Upper lobe of left lung (tissue), 6 donors: ENCODE data around the gene ZNF169. TPM values are rescaled to one million over a fixed set of nuclear protein-coding genes. Genes with fewer than 3 reads are reported as not detected.
A peak's percentile ranks its signal among the peaks of the same experiment; 100 is the strongest.
"Not testable (repeated sequence)": the region's sequence is repeated elsewhere in the genome, so short reads cannot be mapped to it uniquely, and the experiment has no call there.

Source experiments
- ATAC-seq, 2 donors: fragments of 200-7000 bp; cut with Tn5 transposase; one replicate each; pipeline ENCODE4 v1.9.1; 2022; ENCODE audit warnings: mild to moderate bottlenecking in 2 of 2, moderate library complexity in 2 of 2; ENCODE audit not compliant: low FRiP score in 2 of 2
- DNase-seq, 2 donors: peaks; one replicate each; pipeline ENCODE4 v3.0.0-alpha.2; 2019 to 2020
- H3K27ac ChIP-seq, 4 donors: fragments of 200-600 bp; sonication (generic); one replicate each; pipeline ENCODE4 v1.5.1; 2016 to 2019
- H3K27me3 ChIP-seq, 4 donors: fragments of 200-600 bp; sonication (generic); one replicate each; pipeline ENCODE4 v1.5.1; 2017 to 2019
- H3K36me3 ChIP-seq, 4 donors: fragments of 200-600 bp; sonication (generic); one replicate each; pipeline ENCODE4 v1.5.1; 2016 to 2019
- H3K4me1 ChIP-seq, 4 donors: fragments of 200-600 bp; sonication (generic); one replicate each; pipeline ENCODE4 v1.5.1; 2018 to 2019
- H3K4me3 ChIP-seq, 4 donors: fragments of 200-600 bp; sonication (generic); one replicate each; pipeline ENCODE4 v1.5.1; 2017 to 2019; ENCODE audit warnings: mild to moderate bottlenecking in 2 of 4, moderate library complexity in 1 of 4
- H3K9me3 ChIP-seq, 4 donors: fragments of 200-600 bp; sonication (generic); one replicate each; pipeline ENCODE4 v1.5.1; 2018 to 2019
- EP300 ChIP-seq, 4 donors: sonication (generic); formaldehyde crosslinking; IDR thresholded peaks; one replicate each; pipeline ENCODE4 v1.5.1; 2017; ENCODE audit warnings: antibody characterized with exemption in 4 of 4, control low read depth in 2 of 4
- POLR2A ChIP-seq, 4 donors: fragments of 450-650 bp; IDR thresholded peaks; one replicate each; pipeline ENCODE4 v1.5.1; 2016 to 2017; ENCODE audit warnings: antibody characterized with exemption in 4 of 4, mild to moderate bottlenecking in 2 of 4
- POLR2AphosphoS5 ChIP-seq, 2 donors: sonication (generic); formaldehyde crosslinking; IDR thresholded peaks; one replicate each; pipeline ENCODE4 v1.5.1; 2017; ENCODE audit warnings: antibody characterized with exemption in 2 of 2
- WGBS, 2 donors: methylation state at CpG; one replicate each; pipeline ENCODE4 v1.1.5; 2017 to 2018; 5-methylcytosine and 5-hydroxymethylcytosine counted together
- total RNA-seq, 6 donors: library from RNA; depleted of rRNA in 4 of 6; stranded (reverse); fragments of >200 nt in 4 of 6; gene quantifications; one replicate each; pipeline versions ENCODE4 v1.1.0 to v1.2.1, GENCODE V29; 2016 to 2021
- TF ChIP-seq, protein P1 (sequence below), 6 experiments: fragments of 450-650 bp in 4 of 6; fragments of 200-600 bp in 2 of 6; sonication (generic) in 2 of 6; IDR thresholded peaks; one replicate each; pipeline ENCODE4 v1.5.1; 2016 to 2019; ENCODE audit warnings: antibody characterized with exemption in 6 of 6
- donor health status: DM: no; HTN: no; CAD: no; lungs with moderate emphysema.
- donor health status: DM: no; HTN: yes; CAD: no; lungs with severe emphysema.

ZNF169 gene
- total RNA-seq, 6 donors from 2014 or later: 5.3 to 20.2 (median 12.1) TPM

DNA sequence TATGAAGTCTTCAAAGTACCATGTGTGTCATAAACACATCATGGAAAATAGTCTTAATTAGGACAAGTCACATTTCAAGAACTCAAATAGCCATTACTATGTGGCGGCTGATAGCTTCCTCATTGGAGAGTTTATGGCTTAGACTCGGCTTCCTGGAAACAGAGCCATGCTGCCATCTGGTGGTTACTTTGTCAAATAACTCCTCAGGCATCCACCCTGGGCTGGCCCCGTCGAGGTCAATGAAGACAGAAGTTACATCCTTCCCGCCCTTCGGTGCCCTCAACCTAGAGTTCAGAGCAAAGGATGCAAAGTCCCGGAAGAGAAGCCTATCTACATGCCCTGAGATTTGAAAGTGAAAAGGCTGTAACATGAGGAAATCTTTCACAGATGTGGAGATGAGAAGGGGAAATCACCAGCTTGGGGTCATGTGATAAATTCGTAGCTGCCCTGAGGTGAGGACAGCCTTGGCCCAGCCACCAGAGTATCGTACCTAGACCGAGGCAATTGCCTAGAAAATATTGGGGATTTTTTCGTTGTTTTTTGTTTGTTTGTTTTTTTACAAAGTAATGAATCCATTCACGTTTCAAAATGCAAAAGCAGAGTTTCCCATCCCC, 45.5 kb upstream of the ZNF169 start:
- Histone ChIP-seq H3K4me3 (no peak overlapping the region), H3K9me3 (no peaks in the 10 kb centered on the region), H3K4me1 (peaks cover 0 to 7% (median 3%) of the 10 kb centered on the region in 4 donors), H3K36me3 (no peaks in the 10 kb centered on the region), H3K27ac (no peak overlapping the region), H3K27me3 (no peaks in the 10 kb centered on the region)
- WGBS, 2 donors: 17 to 20% methylated on average over 12 of the region's 12 CpGs
- TF ChIP-seq, protein P1, sequence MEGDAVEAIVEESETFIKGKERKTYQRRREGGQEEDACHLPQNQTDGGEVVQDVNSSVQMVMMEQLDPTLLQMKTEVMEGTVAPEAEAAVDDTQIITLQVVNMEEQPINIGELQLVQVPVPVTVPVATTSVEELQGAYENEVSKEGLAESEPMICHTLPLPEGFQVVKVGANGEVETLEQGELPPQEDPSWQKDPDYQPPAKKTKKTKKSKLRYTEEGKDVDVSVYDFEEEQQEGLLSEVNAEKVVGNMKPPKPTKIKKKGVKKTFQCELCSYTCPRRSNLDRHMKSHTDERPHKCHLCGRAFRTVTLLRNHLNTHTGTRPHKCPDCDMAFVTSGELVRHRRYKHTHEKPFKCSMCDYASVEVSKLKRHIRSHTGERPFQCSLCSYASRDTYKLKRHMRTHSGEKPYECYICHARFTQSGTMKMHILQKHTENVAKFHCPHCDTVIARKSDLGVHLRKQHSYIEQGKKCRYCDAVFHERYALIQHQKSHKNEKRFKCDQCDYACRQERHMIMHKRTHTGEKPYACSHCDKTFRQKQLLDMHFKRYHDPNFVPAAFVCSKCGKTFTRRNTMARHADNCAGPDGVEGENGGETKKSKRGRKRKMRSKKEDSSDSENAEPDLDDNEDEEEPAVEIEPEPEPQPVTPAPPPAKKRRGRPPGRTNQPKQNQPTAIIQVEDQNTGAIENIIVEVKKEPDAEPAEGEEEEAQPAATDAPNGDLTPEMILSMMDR (IDR thresholded peaks at IDR 0.05): peak; percentile 75 to 90 (median 86)
- TF ChIP-seq POLR2AphosphoS5 (IDR thresholded peaks at IDR 0.05): no peak
- TF ChIP-seq EP300 (IDR thresholded peaks at IDR 0.05): no peak
- no peak for TF ChIP-seq POLR2A (IDR thresholded peaks at IDR 0.05)
- DNase-seq (peak in 1 of 2 donors; percentile 80), ATAC-seq (peak; percentile 93 to 97)

DNA sequence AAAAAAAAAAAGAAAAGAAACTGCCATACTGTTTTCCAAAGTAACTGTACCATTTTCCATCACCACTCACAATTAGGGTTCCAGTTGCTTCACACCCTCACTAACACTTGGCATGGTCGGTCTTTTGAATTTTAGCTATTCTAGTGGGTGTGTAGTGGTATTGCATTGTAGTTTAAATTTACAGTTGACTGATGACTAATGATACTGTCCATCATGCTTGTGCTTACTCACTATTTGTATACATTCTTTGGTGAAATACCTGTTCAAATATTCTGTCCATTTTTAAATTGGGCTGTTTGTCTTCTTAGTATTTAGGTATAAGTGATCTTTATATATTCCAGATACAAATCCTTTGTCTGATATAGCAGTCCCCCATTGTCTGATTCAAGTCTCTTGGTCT, 36.2 kb upstream of the ZNF169 start:
- Histone ChIP-seq H3K9me3 (no peaks in the 10 kb centered on the region), H3K4me1 (no peaks in the 10 kb centered on the region), H3K27ac (no peak overlapping the region), H3K4me3 (no peak overlapping the region), H3K36me3 (no peaks in the 10 kb centered on the region), H3K27me3 (no peaks in the 10 kb centered on the region)
- DNase-seq (no peak), ATAC-seq (no peak)
- TF ChIP-seq POLR2AphosphoS5 (IDR thresholded peaks at IDR 0.05) (no peak), POLR2A (IDR thresholded peaks at IDR 0.05) (no peak)
- 77 to 80% methylated on average over 1 of the region's 1 CpG for WGBS, 2 donors

DNA sequence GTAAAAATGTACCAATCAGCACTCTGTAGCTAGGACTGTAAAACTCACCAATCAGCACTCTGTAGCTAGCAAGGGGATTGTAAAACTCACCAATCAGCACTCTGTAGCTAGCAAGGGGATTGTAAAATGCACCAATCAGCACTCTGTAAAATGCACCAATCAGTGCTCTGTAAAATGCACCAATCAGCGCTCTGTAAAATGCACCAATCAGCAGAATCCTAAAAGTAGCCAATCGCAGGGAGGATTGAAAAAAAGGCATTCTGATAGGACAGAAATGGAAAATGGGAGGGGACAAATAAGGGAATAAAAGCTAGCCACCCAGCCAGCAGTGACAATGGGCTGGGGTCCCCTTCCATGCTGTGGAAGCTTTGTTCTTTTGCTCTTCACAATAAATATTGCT, 33.7 kb upstream of the ZNF169 start:
- DNase-seq, H3K27ac ChIP-seq, H3K27me3 ChIP-seq, H3K4me3 ChIP-seq, H3K9me3 ChIP-seq, H3K4me1 ChIP-seq, H3K36me3 ChIP-seq, ATAC-seq: not testable (repeated sequence)
- WGBS, 2 donors: 95 to 100% methylated on average over 2 of the region's 2 CpGs

DNA sequence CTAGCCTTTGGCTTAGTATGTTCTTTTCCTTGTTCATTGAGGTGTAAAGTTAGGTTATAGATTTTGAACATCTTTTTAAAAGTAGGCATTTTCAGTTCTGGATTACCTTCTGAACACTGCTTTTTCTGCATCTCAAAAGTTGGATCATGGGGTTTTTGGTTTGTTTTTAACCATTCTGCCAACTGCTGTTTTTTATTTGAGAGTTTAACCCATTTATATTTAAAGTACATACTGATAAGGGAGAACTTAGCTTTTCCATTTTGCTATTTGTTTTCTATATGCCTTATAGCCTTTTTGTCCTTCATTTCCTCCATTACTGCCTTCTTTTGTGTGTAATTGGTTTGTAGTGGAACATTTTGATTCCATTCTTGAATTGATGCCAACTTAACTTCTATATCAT, 30.5 kb upstream of the ZNF169 start:
- H3K36me3 ChIP-seq: no peaks in the 10 kb centered on the region
- TF ChIP-seq EP300 (IDR thresholded peaks at IDR 0.05) (no peak), POLR2A (IDR thresholded peaks at IDR 0.05) (no peak), POLR2AphosphoS5 (IDR thresholded peaks at IDR 0.05) (no peak)
- TF ChIP-seq, protein P1 (IDR thresholded peaks at IDR 0.05): no peak
- no peak overlapping the region for H3K27ac ChIP-seq
- no peaks in the 10 kb centered on the region for H3K4me1 ChIP-seq
- DNase-seq (no peak), ATAC-seq (no peak)
- H3K4me3 ChIP-seq: no peak overlapping the region
- H3K27me3 ChIP-seq: no peaks in the 10 kb centered on the region
- H3K9me3 ChIP-seq: peaks cover 0 to 6% (median 2%) of the 10 kb centered on the region in 4 donors

DNA sequence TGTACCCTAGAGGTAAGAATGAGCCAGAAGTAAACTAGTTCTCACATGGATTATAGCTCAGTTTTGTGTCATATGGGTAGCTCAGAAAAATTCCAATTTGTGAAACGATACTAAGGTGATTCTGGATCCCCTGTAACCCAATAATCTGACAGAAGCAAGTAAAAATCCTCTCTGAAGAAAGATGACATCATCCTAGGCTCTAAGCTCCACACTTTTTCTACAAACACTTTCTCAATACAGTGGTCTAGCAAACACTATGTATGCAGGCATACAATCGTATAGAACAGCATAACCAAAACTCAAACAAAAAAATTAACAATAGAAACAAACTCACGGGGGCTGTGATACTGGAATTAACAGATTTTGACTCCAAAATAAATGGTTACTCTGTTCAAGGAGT, 26.7 kb upstream of the ZNF169 start:
- H3K4me1 ChIP-seq: no peaks in the 10 kb centered on the region
- no peaks in the 10 kb centered on the region for H3K36me3 ChIP-seq
- no peaks in the 10 kb centered on the region for H3K27me3 ChIP-seq
- 70 to 74% methylated on average over 3 of the region's 3 CpGs for WGBS, 2 donors
- no peak overlapping the region for H3K27ac ChIP-seq
- no peak overlapping the region for H3K4me3 ChIP-seq
- peaks cover 0 to 6% (median 2%) of the 10 kb centered on the region in 4 donors for H3K9me3 ChIP-seq
- DNase-seq: no peak
- ATAC-seq: no peak
- TF ChIP-seq POLR2AphosphoS5 (IDR thresholded peaks at IDR 0.05): no peak
- TF ChIP-seq POLR2A (IDR thresholded peaks at IDR 0.05): no peak
- TF ChIP-seq, protein P1 (IDR thresholded peaks at IDR 0.05): no peak
- TF ChIP-seq EP300 (IDR thresholded peaks at IDR 0.05): no peak

DNA sequence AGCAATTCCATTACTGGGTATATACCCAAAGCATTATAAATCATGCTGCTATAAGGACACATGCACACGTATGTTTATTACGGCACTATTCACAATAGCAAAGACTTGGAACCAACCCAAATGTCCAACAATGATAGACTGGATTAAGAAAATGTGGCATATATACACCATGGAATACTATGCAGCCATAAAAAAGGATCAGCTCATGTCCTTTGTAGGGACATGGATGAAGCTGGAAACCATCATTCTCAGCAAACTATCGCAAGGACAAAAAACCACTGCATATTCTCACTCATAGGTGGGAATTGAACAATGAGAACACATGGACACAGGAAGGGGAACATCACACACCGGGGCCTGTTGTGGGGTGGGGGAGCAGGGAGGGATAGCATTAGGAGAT, 18.0 kb upstream of the ZNF169 start:
- not testable (repeated sequence) for DNase-seq, H3K4me3 ChIP-seq, ATAC-seq, H3K4me1 ChIP-seq, H3K27me3 ChIP-seq, H3K36me3 ChIP-seq, H3K27ac ChIP-seq, H3K9me3 ChIP-seq
- WGBS, 2 donors: 91 to 96% methylated on average over 4 of the region's 4 CpGs
